ENCODE data around the gene ZBTB7C.

Gene ZBTB7C

GRCh38 chr18:48295586-48296311, 113.4 kb downstream of the ZBTB7C start:
- TF ChIP-seq CTCF (IDR thresholded peaks at IDR 0.05), result no peak; the same call in 1 of the 2 replicates

GRCh38 chr18:48294899-48295585, 114.1 kb downstream of the ZBTB7C start:
- no peak for TF ChIP-seq CTCF (IDR thresholded peaks at IDR 0.05)

GRCh38 chr18:48293954-48294898, 115.0 kb downstream of the ZBTB7C start:
- TF ChIP-seq CTCF (IDR thresholded peaks at IDR 0.05), result no peak

GRCh38 chr18:48292782-48293424, 116.3 kb downstream of the ZBTB7C start:
- TF ChIP-seq CTCF (IDR thresholded peaks at IDR 0.05), result no peak

DNA sequence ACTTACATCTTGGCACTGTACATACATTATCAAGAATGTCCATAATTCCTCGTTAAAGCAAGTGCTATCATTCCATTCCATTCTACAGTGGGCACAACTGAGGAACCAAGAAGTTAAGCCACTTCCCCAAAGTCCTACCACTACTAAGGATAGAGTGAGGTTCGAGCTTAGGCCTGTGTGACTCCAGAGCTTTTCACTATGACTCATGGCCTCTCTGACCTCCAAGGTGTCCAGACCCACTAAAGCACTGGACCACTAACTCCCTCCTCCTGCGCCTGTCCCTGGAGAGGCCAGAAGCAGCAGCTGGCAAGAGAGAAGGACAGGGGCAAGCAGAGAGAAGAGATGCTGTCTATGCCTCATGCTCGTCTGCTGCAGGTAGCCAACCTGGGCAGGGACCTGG, 117.0 kb downstream of the ZBTB7C start:
- TF ChIP-seq CTCF (IDR thresholded peaks at IDR 0.05), result no peak

DNA sequence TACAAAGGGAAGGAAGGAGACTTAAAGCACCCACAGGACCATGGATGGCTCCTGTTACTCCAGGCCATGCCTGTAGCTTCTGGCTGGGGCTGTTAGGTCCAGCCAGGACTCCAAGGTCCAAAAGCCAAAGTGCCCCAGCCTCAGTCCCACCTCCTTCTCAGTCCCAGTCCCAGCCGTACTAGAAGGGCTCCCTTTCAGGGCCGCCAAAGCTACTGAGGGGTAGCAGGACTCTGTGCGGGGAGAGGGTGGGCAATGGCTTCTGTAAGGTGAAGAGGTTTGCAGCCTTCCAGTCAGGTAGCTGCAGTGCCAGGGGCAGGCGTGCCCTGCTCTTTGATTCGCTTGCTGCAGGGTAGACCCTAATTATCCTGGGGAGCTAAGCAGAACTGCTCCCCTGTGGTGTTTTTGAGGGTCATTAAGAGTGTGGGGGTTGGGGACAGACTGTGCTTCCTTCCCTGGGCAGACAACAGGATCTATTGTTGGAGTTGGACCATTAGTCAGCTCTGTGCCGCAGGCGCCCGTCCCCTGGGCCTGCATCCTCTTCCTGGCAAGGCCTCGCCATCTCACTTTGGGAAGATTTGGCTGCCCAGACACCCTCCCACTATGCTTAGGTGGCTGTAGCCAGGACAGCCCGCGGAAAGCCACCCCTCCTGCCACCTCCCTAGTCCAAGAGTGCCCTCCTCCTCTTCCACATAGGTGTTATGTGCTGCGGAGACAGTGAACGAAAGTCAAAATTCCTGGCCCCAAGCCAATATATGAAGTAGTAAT, 118.8 kb downstream of the ZBTB7C start:
- TF ChIP-seq CTCF (IDR thresholded peaks at IDR 0.05), result no peak

All from LNCAP (cell line).